Epithelial cell of prostate (primary cell): ENCODE data around the gene GPX4.
"Not testable (repeated sequence)": the region's sequence is repeated elsewhere in the genome, so short reads cannot be mapped to it uniquely, and the experiment has no call there.

Experiments
- DNase-seq: peaks from one replicate; pipeline ENCODE4 v3.0.0-alpha.2; 2011; ENCODE audit warnings: low read depth, low spot score
- H3K27ac ChIP-seq: fragments of 450-650 bp; 2 replicates; pipeline ENCODE4 v1.5.1; 2017; ENCODE audit warnings: mild to moderate bottlenecking

The GPX4 gene

GRCh38 chr19:1112268-1113029 is 8.7 kb downstream of the GPX4 start:
- DNase-seq: no peak
- H3K27ac ChIP-seq: no peak overlapping the region

GRCh38 chr19:1113030-1113985 is 9.5 kb downstream of the GPX4 start:
- no peak overlapping the region for H3K27ac ChIP-seq
- no peak for DNase-seq

- no peak for DNase-seq
- no peak overlapping the region for H3K27ac ChIP-seq
Measured at GRCh38 chr19:1113986-1114483, 10.2 kb downstream of the GPX4 start.

GRCh38 chr19:1114728-1115127 is 10.9 kb downstream of the GPX4 start:
- H3K27ac ChIP-seq, DNase-seq: not testable (repeated sequence)

GRCh38 chr19:1115646-1116420 is 12.0 kb downstream of the GPX4 start:
- no peak overlapping the region for H3K27ac ChIP-seq
- DNase-seq: no peak

GRCh38 chr19:1116726-1117581 is 13.2 kb downstream of the GPX4 start:
- H3K27ac ChIP-seq: no peak overlapping the region
- no peak for DNase-seq

GRCh38 chr19:1117654-1118053 is 13.9 kb downstream of the GPX4 start:
- DNase-seq: no peak
- no peak overlapping the region for H3K27ac ChIP-seq

GRCh38 chr19:1118999-1119398 is 15.2 kb downstream of the GPX4 start:
- no peak overlapping the region for H3K27ac ChIP-seq
- DNase-seq: no peak

- no peak for DNase-seq
- H3K27ac ChIP-seq: no peak overlapping the region
Measured at GRCh38 chr19:1119475-1120217, 15.9 kb downstream of the GPX4 start.

- no peak for DNase-seq
- no peak overlapping the region for H3K27ac ChIP-seq
Measured at GRCh38 chr19:1121395-1121794, 17.6 kb downstream of the GPX4 start.

GRCh38 chr19:1122021-1122971 is 18.5 kb downstream of the GPX4 start:
- no peak for DNase-seq
- H3K27ac ChIP-seq: no peak overlapping the region

GRCh38 chr19:1122972-1123363 is 19.2 kb downstream of the GPX4 start:
- no peak for DNase-seq
- H3K27ac ChIP-seq: no peak overlapping the region

GRCh38 chr19:1123381-1123780 is 19.6 kb downstream of the GPX4 start:
- no peak overlapping the region for H3K27ac ChIP-seq

GRCh38 chr19:1123885-1124677 is 20.3 kb downstream of the GPX4 start:
- H3K27ac ChIP-seq: no peak overlapping the region
- DNase-seq: no peak

More at GRCh38 chr19:1123381-1123780, 19.6 kb downstream of the GPX4 start:
- no peak for DNase-seq

GRCh38 chr19:1125601-1126467 is 22.0 kb downstream of the GPX4 start:
- H3K27ac ChIP-seq: no peak overlapping the region
- DNase-seq: no peak
